Neural cell (in vitro differentiated cells): ENCODE data around the gene NKX3-2. TPM values are rescaled to one million over a fixed set of nuclear protein-coding genes. Genes with fewer than 3 reads are reported as not detected.

ENCODE experiments used
- H2AFZ ChIP-seq: fragments of 200-600, 300-800 bp; sonication (generic), shearing (Covaris generic); 2 replicates; pipeline ENCODE4 v1.6.0; 2014; ENCODE audit warnings: low read depth, mild to moderate bottlenecking, antibody characterized with exemption, low read length, moderate library complexity
- H3F3A ChIP-seq: fragments of 200-600 bp; shearing (Covaris generic); 2 replicates; pipeline ENCODE4 v1.6.1; 2016; ENCODE audit warnings: mild to moderate bottlenecking, moderate library complexity, mixed read lengths, antibody characterized with exemption, low read length; ENCODE audit not compliant: insufficient read depth, poor library complexity, severe bottlenecking
- H3K27ac ChIP-seq: fragments of 200-600, 300-800 bp; sonication (generic), shearing (Covaris generic); 2 replicates; pipeline ENCODE4 v1.5.1; 2014; ENCODE audit warnings: mild to moderate bottlenecking, low read length, moderate library complexity
- H3K27me3 ChIP-seq: fragments of 300-800, 200-600 bp; sonication (generic), shearing (Covaris generic); 2 replicates; pipeline ENCODE4 v1.6.0; 2014; ENCODE audit warnings: mild to moderate bottlenecking, low read depth, low read length, moderate library complexity; ENCODE audit not compliant: insufficient read depth
- H3K36me3 ChIP-seq: fragments of 300-800, 200-600 bp; sonication (generic), shearing (Covaris generic); 2 replicates; pipeline ENCODE4 v1.5.1; 2014; ENCODE audit warnings: mild to moderate bottlenecking, antibody characterized with exemption, low read length, moderate library complexity; ENCODE audit not compliant: insufficient read depth
- H3K4me2 ChIP-seq: fragments of 300-800, 200-600 bp; sonication (generic), shearing (Covaris generic); 2 replicates; pipeline ENCODE4 v1.6.0; 2014; ENCODE audit warnings: mild to moderate bottlenecking, low read length
- H3K4me3 ChIP-seq: fragments of 300-800, 200-600 bp; sonication (generic), shearing (Covaris generic); 2 replicates; pipeline ENCODE4 v1.5.1; 2014; ENCODE audit warnings: mild to moderate bottlenecking, low read length, moderate library complexity
- H3K79me2 ChIP-seq: fragments of 200-600 bp; shearing (Covaris generic); replicated peaks from 2 replicates; pipeline ENCODE4 v1.6.0; 2014; ENCODE audit warnings: mild to moderate bottlenecking, low read length, moderate library complexity; ENCODE audit not compliant: insufficient read depth
- H3K9ac ChIP-seq: fragments of 300-800, 200-600 bp; sonication (generic), shearing (Covaris generic); 2 replicates; pipeline ENCODE4 v1.6.1; 2016; ENCODE audit warnings: mild to moderate bottlenecking, low read length, mixed read lengths
- H3K9me2 ChIP-seq: fragments of 200-600 bp; shearing (Covaris generic); 2 replicates; pipeline ENCODE4 v1.6.1; 2016; ENCODE audit warnings: mild to moderate bottlenecking, low read length, mixed read lengths; ENCODE audit not compliant: insufficient read depth
- H3K9me3 ChIP-seq: fragments of 200-600, 300-800 bp; sonication (generic), shearing (Covaris generic); 2 replicates; pipeline ENCODE4 v1.6.1; 2016; ENCODE audit warnings: mild to moderate bottlenecking, mixed run types, low read length, moderate library complexity, mixed read lengths
- H4K20me1 ChIP-seq: fragments of 200-600 bp; shearing (Covaris generic); 2 replicates; pipeline ENCODE4 v1.6.1; 2016; ENCODE audit warnings: mild to moderate bottlenecking, mixed run types; ENCODE audit not compliant: insufficient read depth
- EZH2 ChIP-seq: fragments of 200-600, 300-800 bp; shearing (Covaris generic), sonication (generic); IDR thresholded peaks from 2 replicates; pipeline ENCODE4 v1.6.1; 2014; ENCODE audit warnings: antibody characterized with exemption, low read length, borderline replicate concordance, mild to moderate bottlenecking; ENCODE audit not compliant: insufficient read depth, poor library complexity, severe bottlenecking
- POLR2AphosphoS5 ChIP-seq: IDR thresholded peaks from 2 replicates; pipeline ENCODE4 v1.6.1; 2012
- RAD21 ChIP-seq: fragments of 450-650 bp; conservative IDR thresholded peaks from 2 replicates; pipeline ENCODE4 v1.6.1; 2014; ENCODE audit warnings: antibody characterized with exemption, mild to moderate bottlenecking, moderate library complexity
- SMC3 ChIP-seq: fragments of 450-650 bp; conservative IDR thresholded peaks from 2 replicates; pipeline ENCODE4 v1.6.1; 2014; ENCODE audit warnings: antibody characterized with exemption, mild to moderate bottlenecking, moderate library complexity; ENCODE audit not compliant: poor library complexity
- TAF1 ChIP-seq: IDR thresholded peaks from 2 replicates; pipeline ENCODE4 v1.6.1; 2012; ENCODE audit warnings: low read depth
- polyA plus RNA-seq: library from polyadenylated mRNA; depleted of rRNA; stranded (reverse); fragments of >200 nt; gene quantifications from 2 replicates; pipeline ENCODE4 v1.2.3, GENCODE V29; 2014
- TF ChIP-seq, protein P1 (sequence below): IDR thresholded peaks from 2 replicates; pipeline ENCODE4 v1.6.1; 2012; ENCODE audit warnings: borderline replicate concordance
- TF ChIP-seq, protein P2 (sequence below): fragments of 450-650 bp; IDR thresholded peaks from 2 replicates; pipeline ENCODE4 v1.5.1; 2014; ENCODE audit warnings: antibody characterized with exemption, mild to moderate bottlenecking, moderate library complexity; ENCODE audit not compliant: poor library complexity, severe bottlenecking

Gene NKX3-2
- polyA plus RNA-seq, 1 donor from 2014 or later = not detected

DNA sequence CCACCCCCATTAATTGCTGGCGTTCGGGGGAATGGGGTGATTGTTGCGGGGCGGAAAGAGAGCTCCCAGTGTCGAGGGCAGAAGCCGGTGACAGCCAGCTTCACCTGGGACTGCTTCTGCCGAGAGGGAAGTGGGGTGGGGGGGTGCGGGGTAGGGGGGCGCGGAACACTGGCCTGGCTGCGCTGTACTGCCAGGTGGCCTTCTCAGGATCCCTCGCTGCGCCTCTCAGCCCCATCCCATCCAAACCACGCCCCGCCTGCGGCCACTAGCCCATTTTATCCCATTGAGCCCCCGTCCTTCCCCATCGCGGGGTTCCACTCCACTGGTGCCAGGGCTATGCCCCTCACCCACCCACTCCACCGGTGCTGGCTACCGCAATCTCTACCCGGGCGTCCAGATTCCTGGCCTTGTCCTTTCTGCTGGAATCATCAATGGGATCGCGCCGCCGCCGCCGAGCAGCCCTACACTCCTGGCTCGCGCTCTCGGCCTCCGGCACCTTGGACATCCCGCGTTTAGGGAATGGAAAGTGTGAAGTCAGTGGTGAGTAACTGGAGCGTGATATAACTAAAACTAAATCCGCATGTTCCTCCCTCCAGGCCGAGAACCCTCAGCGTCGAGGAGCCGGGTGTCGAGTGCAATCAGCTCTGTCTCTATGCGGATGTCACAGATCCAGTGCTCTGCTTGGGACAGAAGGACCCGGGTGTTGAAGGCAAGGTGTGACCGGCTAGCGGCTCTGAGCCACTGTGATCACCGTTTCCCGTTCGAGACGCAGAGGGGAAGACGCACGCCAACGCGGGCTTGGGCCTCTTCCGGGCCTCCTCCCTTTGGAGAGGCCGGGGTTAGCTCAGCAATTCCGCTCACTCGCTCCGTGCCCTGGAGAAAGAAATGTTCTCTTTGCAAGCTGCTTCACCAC is 20.5 kb downstream of the NKX3-2 start:
- Histone ChIP-seq H3K4me3 (no peak overlapping the region), H4K20me1 (no peaks in the 10 kb centered on the region), H3F3A (no peaks in the 10 kb centered on the region), H2AFZ (no peak overlapping the region), H3K27me3 (peaks cover 99% of the 10 kb centered on the region), H3K9me3 (peaks cover 17% of the 10 kb centered on the region), H3K4me2 (no peak overlapping the region), H3K79me2 (no peaks in the 10 kb centered on the region), H3K9me2 (no peaks in the 10 kb centered on the region), H3K9ac (no peak overlapping the region), H3K36me3 (no peaks in the 10 kb centered on the region), H3K27ac (no peak overlapping the region)
- TF ChIP-seq SMC3 (no peak), RAD21 (no peak), TAF1 (no peak), EZH2 (no peak), POLR2AphosphoS5 (no peak)
- TF ChIP-seq, protein P1, sequence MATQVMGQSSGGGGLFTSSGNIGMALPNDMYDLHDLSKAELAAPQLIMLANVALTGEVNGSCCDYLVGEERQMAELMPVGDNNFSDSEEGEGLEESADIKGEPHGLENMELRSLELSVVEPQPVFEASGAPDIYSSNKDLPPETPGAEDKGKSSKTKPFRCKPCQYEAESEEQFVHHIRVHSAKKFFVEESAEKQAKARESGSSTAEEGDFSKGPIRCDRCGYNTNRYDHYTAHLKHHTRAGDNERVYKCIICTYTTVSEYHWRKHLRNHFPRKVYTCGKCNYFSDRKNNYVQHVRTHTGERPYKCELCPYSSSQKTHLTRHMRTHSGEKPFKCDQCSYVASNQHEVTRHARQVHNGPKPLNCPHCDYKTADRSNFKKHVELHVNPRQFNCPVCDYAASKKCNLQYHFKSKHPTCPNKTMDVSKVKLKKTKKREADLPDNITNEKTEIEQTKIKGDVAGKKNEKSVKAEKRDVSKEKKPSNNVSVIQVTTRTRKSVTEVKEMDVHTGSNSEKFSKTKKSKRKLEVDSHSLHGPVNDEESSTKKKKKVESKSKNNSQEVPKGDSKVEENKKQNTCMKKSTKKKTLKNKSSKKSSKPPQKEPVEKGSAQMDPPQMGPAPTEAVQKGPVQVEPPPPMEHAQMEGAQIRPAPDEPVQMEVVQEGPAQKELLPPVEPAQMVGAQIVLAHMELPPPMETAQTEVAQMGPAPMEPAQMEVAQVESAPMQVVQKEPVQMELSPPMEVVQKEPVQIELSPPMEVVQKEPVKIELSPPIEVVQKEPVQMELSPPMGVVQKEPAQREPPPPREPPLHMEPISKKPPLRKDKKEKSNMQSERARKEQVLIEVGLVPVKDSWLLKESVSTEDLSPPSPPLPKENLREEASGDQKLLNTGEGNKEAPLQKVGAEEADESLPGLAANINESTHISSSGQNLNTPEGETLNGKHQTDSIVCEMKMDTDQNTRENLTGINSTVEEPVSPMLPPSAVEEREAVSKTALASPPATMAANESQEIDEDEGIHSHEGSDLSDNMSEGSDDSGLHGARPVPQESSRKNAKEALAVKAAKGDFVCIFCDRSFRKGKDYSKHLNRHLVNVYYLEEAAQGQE = no peak
- TF ChIP-seq, protein P2, sequence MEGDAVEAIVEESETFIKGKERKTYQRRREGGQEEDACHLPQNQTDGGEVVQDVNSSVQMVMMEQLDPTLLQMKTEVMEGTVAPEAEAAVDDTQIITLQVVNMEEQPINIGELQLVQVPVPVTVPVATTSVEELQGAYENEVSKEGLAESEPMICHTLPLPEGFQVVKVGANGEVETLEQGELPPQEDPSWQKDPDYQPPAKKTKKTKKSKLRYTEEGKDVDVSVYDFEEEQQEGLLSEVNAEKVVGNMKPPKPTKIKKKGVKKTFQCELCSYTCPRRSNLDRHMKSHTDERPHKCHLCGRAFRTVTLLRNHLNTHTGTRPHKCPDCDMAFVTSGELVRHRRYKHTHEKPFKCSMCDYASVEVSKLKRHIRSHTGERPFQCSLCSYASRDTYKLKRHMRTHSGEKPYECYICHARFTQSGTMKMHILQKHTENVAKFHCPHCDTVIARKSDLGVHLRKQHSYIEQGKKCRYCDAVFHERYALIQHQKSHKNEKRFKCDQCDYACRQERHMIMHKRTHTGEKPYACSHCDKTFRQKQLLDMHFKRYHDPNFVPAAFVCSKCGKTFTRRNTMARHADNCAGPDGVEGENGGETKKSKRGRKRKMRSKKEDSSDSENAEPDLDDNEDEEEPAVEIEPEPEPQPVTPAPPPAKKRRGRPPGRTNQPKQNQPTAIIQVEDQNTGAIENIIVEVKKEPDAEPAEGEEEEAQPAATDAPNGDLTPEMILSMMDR = no peak

DNA sequence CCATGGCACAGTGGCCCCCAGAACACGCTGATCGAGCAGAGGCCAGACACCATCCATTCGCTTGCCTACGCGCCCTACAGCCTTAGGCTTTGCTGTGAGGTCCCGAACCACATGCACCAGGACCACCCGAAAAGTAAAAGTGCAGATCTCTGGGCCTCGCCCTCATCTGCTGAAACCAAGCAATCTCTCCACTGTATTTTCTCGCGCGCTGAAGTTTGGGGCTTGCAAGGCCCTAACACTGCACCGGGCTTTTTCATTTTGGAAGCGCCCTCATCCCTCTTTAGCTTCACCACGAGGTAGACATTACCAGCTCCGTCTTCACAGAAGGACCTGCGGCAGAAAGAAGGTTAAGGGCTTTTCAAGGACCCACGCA is 21.2 kb downstream of the NKX3-2 start:
- H3K9me3 ChIP-seq = peaks cover 17% of the 10 kb centered on the region
- H3K4me2 ChIP-seq = no peak overlapping the region
- no peak overlapping the region for H3K27ac ChIP-seq
- H3K9me2 ChIP-seq = no peaks in the 10 kb centered on the region
- H3K27me3 ChIP-seq = peaks cover 91% of the 10 kb centered on the region
- H3K9ac ChIP-seq = no peak overlapping the region
- H4K20me1 ChIP-seq = no peaks in the 10 kb centered on the region
- H3F3A ChIP-seq = peaks cover 5% of the 10 kb centered on the region
- TF ChIP-seq, protein P1 = no peak
- H3K4me3 ChIP-seq = peak overlapping the region; percentile 32
- no peaks in the 10 kb centered on the region for H3K36me3 ChIP-seq
- H2AFZ ChIP-seq = no peak overlapping the region
- H3K79me2 ChIP-seq = no peaks in the 10 kb centered on the region
